ENCODE data around the gene NRL.

The NRL gene

GRCh38 chr14:24145219-24145618 lies 30.5 kb upstream of the NRL start:
- H3K4me3 ChIP-seq (ENCODE audit: low read depth, low read length): peak overlapping the region; percentile 89
- no peak for DNase-seq (ENCODE audit: low read depth, low spot score)
- TF ChIP-seq, protein P1, sequence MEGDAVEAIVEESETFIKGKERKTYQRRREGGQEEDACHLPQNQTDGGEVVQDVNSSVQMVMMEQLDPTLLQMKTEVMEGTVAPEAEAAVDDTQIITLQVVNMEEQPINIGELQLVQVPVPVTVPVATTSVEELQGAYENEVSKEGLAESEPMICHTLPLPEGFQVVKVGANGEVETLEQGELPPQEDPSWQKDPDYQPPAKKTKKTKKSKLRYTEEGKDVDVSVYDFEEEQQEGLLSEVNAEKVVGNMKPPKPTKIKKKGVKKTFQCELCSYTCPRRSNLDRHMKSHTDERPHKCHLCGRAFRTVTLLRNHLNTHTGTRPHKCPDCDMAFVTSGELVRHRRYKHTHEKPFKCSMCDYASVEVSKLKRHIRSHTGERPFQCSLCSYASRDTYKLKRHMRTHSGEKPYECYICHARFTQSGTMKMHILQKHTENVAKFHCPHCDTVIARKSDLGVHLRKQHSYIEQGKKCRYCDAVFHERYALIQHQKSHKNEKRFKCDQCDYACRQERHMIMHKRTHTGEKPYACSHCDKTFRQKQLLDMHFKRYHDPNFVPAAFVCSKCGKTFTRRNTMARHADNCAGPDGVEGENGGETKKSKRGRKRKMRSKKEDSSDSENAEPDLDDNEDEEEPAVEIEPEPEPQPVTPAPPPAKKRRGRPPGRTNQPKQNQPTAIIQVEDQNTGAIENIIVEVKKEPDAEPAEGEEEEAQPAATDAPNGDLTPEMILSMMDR (IDR thresholded peaks at IDR 0.05; ENCODE audit: low read depth, low read length): no peak
- in situ Hi-C loops (cut with HindIII; ENCODE audit: low sequenced_read_pairs): no loop called here

- TF ChIP-seq, protein P1 (IDR thresholded peaks at IDR 0.05; ENCODE audit: low read depth, low read length): no peak
- in situ Hi-C loops (cut with HindIII; ENCODE audit: low sequenced_read_pairs): no loop called here
- no peak overlapping the region for H3K4me3 ChIP-seq (ENCODE audit: low read depth, low read length)
- no peak for DNase-seq (ENCODE audit: low read depth, low spot score)
These were observed 29.7 kb upstream of the NRL start for GRCh38 chr14:24144451-24144850.

DNA sequence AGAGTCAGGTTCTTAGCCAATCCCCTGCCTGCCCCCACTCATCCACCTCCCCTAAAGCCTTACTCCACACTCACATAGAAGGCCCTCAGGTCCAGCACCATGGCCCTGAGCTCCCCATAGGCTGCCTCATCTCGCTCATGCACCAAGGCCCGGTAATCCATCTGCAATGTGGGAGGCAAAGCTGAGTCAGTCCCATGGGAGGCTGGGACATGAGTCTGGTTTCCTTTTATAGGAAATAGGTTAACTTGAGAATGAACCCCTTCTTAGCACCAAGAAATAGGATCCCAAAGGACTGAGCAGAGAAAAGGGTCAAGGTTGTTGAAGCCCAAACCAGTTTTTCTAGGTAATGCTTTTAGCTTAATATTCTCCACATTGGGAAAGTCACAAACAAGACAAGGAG lies 28.8 kb upstream of the NRL start:
- TF ChIP-seq, protein P1 (IDR thresholded peaks at IDR 0.05; ENCODE audit: low read depth, low read length): no peak
- no peak overlapping the region for H3K4me3 ChIP-seq (ENCODE audit: low read depth, low read length)
- in situ Hi-C loops (cut with HindIII; ENCODE audit: low sequenced_read_pairs): no loop called here
- peak; percentile 19 for DNase-seq (ENCODE audit: low read depth, low spot score)

DNA sequence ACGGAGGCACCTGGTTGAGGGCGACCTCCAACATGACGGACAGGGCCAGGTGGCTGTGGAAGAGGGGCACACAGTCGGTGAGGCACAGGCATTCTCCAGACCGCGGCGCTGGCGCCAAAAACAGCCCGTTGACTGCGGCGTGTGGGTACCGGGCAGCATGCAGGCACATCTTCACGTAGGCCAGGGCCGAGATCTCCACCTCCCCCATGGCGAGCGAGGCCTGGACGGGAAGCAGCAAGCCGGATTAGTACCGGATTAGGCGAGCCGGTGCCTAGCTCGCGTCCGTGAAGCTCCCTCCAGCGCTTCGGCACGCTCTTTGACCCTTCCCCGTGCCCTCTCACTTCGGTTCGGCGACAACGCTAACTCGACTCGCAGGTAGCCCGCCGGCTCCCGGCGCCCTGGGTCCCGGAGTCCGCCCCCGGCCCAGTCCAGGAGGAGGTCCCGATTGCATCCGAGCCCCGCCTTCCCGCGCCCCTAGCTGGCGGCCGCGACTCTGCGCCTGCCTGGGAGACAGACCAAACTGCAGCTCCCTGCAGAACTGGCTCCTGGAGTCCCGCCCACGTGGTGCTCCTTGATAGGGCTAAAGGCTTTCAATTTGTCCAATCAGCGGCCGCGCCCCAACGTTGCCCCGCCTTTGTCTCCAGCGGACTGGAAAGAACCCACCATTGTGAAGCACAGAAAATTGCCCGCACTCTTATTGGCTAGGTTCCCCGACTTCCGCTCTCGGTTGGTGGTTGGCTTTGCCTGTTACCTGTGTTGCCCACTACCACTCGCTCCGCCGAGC lies 26.5 kb upstream of the NRL start, which contains the start of gene EMC9:
Gene EMC9, minus strand, starts transcription at position 495 of the 784 bp plus-strand sequence. Its CDS starts 287 bp downstream, at position 208.
- TF ChIP-seq, protein P1 (IDR thresholded peaks at IDR 0.05; ENCODE audit: low read depth, low read length): peak; percentile 23
- in situ Hi-C loops (cut with HindIII; ENCODE audit: low sequenced_read_pairs): no loop called here
- peak within 1 kb of the TSS; percentile 84 for H3K4me3 ChIP-seq (ENCODE audit: low read depth, low read length)
- DNase-seq (ENCODE audit: low read depth, low spot score): peak; percentile 100

DNA sequence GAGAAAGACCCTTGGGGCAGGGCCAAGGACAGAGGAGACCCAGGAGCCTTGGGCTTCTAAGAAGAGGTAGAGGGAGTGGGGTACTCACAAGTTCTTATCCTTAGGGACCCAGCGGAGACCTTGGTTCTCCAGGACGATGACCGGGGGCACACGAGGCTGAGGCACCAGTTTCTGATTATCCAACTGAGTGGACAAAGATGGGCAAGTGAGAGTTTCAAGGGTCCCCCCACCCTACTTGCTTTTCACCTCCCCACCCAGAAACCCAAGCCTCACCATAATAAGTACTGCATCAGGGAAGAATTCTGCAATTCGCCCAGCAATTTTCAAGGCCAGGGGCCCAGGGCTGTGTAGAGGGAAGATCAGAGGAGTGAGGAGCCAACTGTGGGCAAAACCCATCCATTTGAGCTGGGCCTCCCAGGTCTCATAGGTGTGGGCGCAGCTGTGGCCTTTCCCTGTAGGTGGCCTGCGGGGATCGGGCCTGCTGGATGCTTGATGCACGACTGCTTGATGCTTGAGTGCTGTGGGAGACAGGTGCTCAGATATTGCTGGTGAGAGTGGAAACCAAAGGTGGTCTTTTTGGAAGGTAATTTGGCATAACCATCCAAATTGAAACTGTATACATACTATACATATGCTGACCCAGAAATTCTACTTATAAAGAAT lies 24.7 kb upstream of the NRL start:
- peak overlapping the region; percentile 7 for H3K4me3 ChIP-seq (ENCODE audit: low read depth, low read length)
- DNase-seq (ENCODE audit: low read depth, low spot score): no peak
- TF ChIP-seq, protein P1 (IDR thresholded peaks at IDR 0.05; ENCODE audit: low read depth, low read length): no peak
- in situ Hi-C loops (cut with HindIII; ENCODE audit: low sequenced_read_pairs): no loop called here

- in situ Hi-C loops (cut with HindIII; ENCODE audit: low sequenced_read_pairs): no loop called here
- DNase-seq (ENCODE audit: low read depth, low spot score): no peak
- TF ChIP-seq, protein P1 (IDR thresholded peaks at IDR 0.05; ENCODE audit: low read depth, low read length): no peak
- H3K4me3 ChIP-seq (ENCODE audit: low read depth, low read length): no peak overlapping the region
These were observed 23.9 kb upstream of the NRL start for GRCh38 chr14:24138396-24139271.
